CMK (cell line): ENCODE measurements around the gene SLC35F4.
"Not testable (repeated sequence)": the region's sequence is repeated elsewhere in the genome, so short reads cannot be mapped to it uniquely, and the experiment has no call there.

Experiments used
- DNase-seq: peaks from one replicate; pipeline ENCODE4 v3.0.0-alpha.2; 2010; ENCODE audit warnings: low read depth

Gene SLC35F4

GRCh38 chr14:57725399-57726077, 140.4 kb downstream of the SLC35F4 start:
- DNase-seq: no peak

- not testable (repeated sequence) for DNase-seq
Measured at GRCh38 chr14:57722141-57722540, 143.8 kb downstream of the SLC35F4 start.

GRCh38 chr14:57714487-57714931, 151.4 kb downstream of the SLC35F4 start:
- DNase-seq: no peak

GRCh38 chr14:57712698-57713097, 153.2 kb downstream of the SLC35F4 start:
- DNase-seq: no peak

- DNase-seq: no peak
Measured at GRCh38 chr14:57712102-57712501, 153.8 kb downstream of the SLC35F4 start.

- DNase-seq: no peak
Measured at GRCh38 chr14:57709909-57710308, 156.0 kb downstream of the SLC35F4 start.

- DNase-seq: not testable (repeated sequence)
Measured at GRCh38 chr14:57709086-57709485, 156.8 kb downstream of the SLC35F4 start.

GRCh38 chr14:57707219-57707618, 158.7 kb downstream of the SLC35F4 start:
- no peak for DNase-seq

GRCh38 chr14:57704763-57705162, 161.1 kb downstream of the SLC35F4 start:
- DNase-seq: no peak

- DNase-seq: no peak
Measured at GRCh38 chr14:57699947-57700346, 165.9 kb downstream of the SLC35F4 start.

GRCh38 chr14:57692671-57693070, 173.2 kb downstream of the SLC35F4 start:
- peak; percentile 2 for DNase-seq

- no peak for DNase-seq
Measured at GRCh38 chr14:57687416-57687815, 178.5 kb downstream of the SLC35F4 start.

GRCh38 chr14:57686304-57686703, 179.6 kb downstream of the SLC35F4 start:
- no peak for DNase-seq

- DNase-seq: no peak
Measured at GRCh38 chr14:57671021-57671420, 194.9 kb downstream of the SLC35F4 start.

- DNase-seq: no peak
Measured at GRCh38 chr14:57660208-57660607, 205.7 kb downstream of the SLC35F4 start.

- DNase-seq: no peak
Measured at GRCh38 chr14:57659052-57659451, 206.8 kb downstream of the SLC35F4 start.

GRCh38 chr14:57657487-57657886, 208.4 kb downstream of the SLC35F4 start:
- DNase-seq: no peak

- no peak for DNase-seq
Measured at GRCh38 chr14:57656853-57657252, 209.0 kb downstream of the SLC35F4 start.

GRCh38 chr14:57652769-57653168, 213.1 kb downstream of the SLC35F4 start:
- DNase-seq: no peak

- no peak for DNase-seq
Measured at GRCh38 chr14:57641776-57642175, 224.1 kb downstream of the SLC35F4 start.

- no peak for DNase-seq
Measured at GRCh38 chr14:57640036-57640435, 225.9 kb downstream of the SLC35F4 start.

GRCh38 chr14:57637901-57638300, 228.0 kb downstream of the SLC35F4 start:
- no peak for DNase-seq

GRCh38 chr14:57634335-57634734, 231.6 kb downstream of the SLC35F4 start:
- no peak for DNase-seq

- no peak for DNase-seq
Measured at GRCh38 chr14:57632649-57633048, 233.2 kb downstream of the SLC35F4 start.
